MV-4-11 (cell line): ENCODE data around the gene FILIP1L.

Experiments
- DNase-seq: peaks from one replicate; lab custom pipeline; 2025; lab: John Stamatoyannopoulos, UW

Gene FILIP1L

GRCh38 chr3:100125161-100125938 is 11.0 kb upstream of the FILIP1L start:
- DNase-seq, result no peak

DNA sequence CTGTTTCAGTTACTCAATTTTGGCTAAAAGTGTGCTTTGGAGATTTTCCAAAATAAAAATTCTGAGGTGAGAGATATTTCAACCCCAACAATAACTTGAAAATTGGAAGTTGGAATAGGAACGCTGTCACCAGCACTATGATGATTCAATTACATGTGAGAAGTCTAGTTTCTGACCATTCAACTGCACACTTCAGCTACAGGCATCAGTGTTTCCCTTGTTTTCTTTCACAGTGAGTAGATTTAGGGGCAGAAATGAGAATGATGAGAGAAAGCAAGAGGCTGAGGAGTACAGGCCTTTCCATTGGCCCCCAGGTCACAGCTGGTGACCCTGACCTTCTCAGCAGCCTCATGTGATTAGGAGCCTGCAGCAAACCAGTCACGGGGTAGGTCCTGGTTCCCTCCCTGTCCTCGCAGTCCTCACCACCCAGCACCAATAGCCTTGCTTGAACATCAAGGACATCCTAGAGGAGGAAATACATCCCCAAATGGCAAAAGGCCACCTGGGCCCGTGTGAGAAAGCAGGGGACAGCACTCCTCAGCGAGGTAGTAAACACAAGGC is 10.0 kb upstream of the FILIP1L start:
- no peak for DNase-seq

- no peak for DNase-seq
These were observed 8.8 kb upstream of the FILIP1L start for GRCh38 chr3:100123112-100123511.

DNA sequence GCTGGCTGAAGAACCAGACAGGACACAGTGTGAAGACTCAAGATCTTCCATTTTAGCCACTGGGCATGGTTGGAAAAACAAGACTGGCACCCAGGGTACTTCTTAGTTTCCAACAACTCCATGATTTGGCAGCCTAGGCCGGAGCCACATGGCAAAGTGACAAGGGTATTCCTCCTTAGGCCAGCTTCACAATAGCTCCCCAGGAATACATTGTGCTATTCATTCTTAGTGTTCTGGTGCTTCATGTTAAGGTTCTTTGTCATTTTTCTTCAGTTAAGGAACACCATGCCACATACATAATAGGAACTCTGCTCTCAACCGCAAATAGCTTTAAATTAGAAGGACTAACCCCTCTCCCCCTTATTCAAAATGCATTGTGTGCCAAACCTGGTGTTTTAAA is 8.0 kb upstream of the FILIP1L start:
- no peak for DNase-seq

- DNase-seq, result no peak
These were observed 6.4 kb upstream of the FILIP1L start for GRCh38 chr3:100120693-100121092.

GRCh38 chr3:100120012-100120411 is 5.7 kb upstream of the FILIP1L start:
- DNase-seq, result no peak

GRCh38 chr3:100117093-100117492 is 2.8 kb upstream of the FILIP1L start:
- peak; percentile 22 for DNase-seq

DNA sequence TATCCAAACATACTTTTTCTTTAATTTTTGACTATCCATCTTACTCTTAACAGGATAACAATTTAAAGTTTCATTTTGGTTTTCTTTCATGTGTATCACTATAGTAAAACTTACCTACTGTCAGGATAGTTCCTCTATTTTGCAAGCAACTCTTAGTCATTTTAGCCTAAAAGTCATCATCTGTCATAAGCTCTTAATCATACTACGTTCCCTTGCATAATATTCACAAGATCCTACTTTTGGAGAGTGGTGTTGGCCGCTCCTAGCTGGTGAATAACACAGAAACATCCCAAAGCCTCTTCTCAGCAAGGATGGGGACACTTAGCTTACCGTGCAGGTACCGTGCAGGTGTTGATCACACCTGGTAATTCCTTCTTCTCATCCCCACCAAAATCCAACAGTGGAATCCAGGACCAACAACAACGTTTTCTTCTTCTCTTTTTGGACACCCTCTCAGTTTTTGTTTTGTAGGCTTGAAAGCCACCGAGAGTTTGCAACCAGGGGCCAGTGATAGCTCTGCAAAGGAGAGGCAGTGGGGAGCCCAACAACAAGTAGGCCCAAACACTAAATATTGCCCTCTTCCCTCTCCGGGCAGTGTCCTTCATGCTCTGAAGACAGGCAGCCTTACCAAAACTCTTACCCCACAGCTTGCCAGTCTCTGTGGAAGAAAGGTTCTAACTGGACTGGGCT is 433 bp downstream of the FILIP1L start:
- DNase-seq, result peak; percentile 89

DNA sequence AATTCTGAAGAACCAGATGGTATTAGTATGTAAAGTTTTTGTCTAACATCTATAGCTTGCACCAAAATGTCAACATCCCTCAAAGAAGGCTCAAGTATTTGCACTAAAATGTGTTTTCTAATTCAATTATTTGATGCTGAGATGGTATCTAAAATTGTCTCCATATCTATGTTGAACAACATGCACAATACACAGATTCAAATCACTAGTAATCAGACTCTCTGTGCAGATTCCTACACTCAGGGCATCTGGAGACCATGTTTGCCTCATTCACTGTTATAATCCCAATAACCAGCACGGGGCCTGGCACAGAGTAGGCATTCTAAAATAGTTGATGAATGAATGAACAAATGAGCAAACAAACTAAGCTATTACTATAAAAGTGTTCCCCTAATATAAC is 2.6 kb downstream of the FILIP1L start:
- no peak for DNase-seq

DNA sequence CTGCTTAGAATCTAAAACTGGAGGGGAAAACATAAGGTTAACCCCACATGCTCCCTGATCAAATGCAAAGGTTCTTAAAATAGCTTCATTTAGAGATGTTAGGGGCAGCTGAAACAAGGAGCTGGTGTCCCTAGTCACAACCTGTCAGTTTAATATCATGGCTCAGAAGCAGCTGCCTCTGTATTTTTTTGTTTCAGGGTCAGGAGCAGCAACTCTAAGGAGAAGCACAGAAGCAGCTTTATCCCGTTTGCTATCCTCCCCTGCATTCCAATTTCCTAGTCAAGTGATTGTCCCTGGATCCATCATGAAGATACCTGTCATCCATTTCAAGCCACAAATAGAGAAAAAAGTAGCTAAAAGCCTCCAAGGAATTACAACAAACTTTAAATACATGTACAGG is 4.1 kb downstream of the FILIP1L start:
- DNase-seq, result no peak

- DNase-seq, result peak; percentile 11
These were observed 5.7 kb downstream of the FILIP1L start for GRCh38 chr3:100108464-100109079.

DNA sequence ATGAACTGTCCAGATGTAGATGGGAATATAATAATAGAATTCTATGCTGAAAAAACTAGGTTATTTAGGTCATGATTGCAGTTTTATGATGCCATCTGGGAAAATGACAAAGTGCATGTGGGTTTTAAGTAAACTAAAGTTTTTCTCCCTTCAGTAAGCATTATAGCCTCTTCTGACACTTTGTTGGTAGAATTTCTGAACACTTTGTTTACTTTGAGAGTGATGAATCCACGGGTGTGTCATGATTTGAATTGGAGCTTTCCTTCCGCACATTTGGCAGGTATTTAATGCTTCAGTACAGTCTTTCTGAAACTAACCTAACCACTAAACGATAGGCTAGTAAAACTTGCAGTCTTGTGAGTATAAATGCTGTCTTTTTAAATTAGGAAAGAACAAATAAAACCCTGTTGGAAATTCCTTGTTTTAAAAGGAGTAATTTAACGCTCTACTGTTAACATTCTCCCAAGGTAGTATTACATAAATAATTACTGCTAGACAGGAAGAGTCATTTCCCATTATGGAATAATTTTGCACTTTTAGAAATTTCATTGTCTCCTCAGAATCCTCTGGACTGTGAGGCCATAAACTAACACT is 7.0 kb downstream of the FILIP1L start:
- no peak for DNase-seq

DNA sequence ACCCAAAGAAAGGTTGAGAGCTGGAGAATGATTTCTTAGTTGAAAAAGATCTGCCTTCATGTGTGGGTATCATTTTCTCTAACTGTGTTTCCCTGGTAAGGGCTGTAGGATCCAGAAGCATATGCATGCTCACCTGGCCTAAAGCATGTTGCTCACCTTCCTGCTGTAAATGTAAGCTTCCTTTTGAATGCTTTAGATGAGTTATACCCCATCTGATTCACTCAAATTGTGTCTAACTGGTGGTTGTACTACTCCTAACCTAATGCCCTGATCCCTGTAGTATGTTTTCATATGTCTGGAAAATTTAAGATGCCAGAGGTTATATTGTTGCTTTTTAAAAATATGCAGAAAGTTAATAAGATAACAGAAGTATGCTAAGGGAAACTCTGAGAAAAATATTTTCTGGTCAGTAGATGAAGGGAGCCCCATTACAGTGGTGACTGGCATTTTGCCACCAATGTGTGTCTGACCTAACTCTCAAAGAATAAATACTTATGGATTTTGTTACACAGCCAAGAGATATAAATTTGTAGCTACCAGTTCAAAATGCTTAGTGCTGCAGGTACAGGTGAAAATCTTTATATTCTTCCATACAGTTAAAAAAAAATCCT is 7.7 kb downstream of the FILIP1L start:
- DNase-seq, result no peak

DNA sequence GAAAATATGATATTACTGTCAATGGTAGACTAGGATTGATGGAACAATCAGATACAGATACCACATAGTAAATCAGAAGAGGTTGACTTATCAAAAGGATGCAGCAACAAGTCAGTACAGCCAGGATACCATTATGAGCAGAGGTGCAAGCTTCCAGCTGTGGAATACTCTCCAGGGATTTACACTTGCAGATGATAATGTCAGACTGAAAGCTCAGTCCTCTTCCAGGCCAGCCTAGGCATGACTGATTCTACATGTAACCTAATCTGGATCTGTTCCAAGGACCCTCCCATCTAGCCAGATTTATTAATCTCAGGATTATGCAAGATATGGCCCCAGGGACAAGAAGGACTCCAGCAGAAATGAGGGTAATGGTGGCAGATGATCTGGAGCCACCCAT is 8.2 kb downstream of the FILIP1L start:
- DNase-seq, result no peak

DNA sequence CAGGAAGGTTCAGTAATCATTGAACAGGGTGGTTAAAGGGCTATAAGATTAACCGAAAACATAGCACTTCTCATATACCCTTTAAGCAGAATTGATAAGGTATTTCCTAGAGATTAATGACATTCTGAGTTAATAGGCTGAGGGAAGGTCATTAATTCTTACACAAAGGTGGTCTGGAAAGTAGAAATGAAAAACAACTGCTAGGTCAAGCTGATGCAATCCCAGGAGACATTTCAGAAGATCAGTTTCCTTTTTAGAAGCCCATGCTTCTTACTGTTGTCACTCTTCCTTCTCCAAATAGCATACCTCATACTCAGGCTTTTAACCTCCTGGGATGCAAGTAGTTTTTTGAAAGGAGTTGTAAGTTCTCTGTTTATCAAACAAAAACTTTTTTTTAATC is 8.8 kb downstream of the FILIP1L start:
- DNase-seq, result peak; percentile 50

- no peak for DNase-seq
These were observed 9.4 kb downstream of the FILIP1L start for GRCh38 chr3:100104817-100105413.

GRCh38 chr3:100104442-100104798 is 9.9 kb downstream of the FILIP1L start:
- DNase-seq, result no peak

GRCh38 chr3:100103558-100104441 is 10.5 kb downstream of the FILIP1L start:
- DNase-seq, result peak; percentile 63

DNA sequence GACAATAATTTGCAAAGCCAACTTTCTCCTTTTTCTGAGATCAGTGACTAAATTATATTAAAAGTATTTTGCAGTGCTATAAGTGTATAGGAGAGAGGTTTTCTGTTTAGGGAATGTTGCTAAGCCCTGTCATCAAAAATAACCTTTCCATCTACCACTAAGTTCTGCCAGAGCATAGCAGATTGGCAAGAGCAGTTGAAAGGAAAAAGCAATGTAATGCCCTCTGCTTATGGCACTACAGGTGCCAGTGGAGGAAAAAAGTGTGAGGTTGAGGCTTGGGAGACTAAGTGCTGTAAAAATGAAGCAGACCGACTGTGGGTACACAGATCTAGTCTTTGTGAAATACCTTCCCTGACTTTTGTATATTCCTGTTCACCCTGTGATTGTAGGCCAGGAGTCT is 11.5 kb downstream of the FILIP1L start:
- no peak for DNase-seq

GRCh38 chr3:100100425-100100824 is 13.9 kb downstream of the FILIP1L start:
- no peak for DNase-seq

DNA sequence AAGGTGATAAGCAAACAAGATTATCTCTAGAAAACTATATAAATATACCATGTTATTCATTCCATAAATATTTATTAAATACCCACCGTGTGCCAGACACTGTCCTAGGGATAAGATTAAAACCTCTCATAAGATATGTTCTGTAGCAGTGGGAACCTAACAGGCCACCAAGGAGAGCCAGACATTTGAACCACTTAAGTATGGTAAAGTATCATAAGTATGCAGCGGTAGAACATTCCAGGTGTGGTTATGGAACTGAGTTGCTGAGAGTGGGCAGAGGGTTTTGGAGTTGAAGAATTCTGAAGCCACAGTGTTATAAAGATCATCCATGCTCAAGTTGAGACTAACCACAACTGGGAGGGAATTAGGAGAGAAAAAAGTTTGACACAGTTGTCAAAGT is 14.7 kb downstream of the FILIP1L start:
- no peak for DNase-seq
